GM21515 (cell line): ENCODE results near the gene MAPK1IP1L.
"Not testable (repeated sequence)": the region's sequence is repeated elsewhere in the genome, so short reads cannot be mapped to it uniquely, and the experiment has no call there.

Experiments used
- ATAC-seq: cut with Tn5 transposase; IDR thresholded peaks from one replicate; pipeline ENCODE4 v1.9.1; 2021; ENCODE audit not compliant: unreplicated experiment

The MAPK1IP1L gene

GRCh38 chr14:55051423-55052268, at the start of gene MAPK1IP1L:
MAPK1IP1L (plus strand) TSS chr14:55051647; CDS start chr14:55061684, 10,037 bp downstream.
- ATAC-seq = peak; percentile 84

GRCh38 chr14:55005071-55005470, 46.4 kb upstream of the MAPK1IP1L start:
- ATAC-seq = no peak

- no peak for ATAC-seq
Observed at GRCh38 chr14:55015006-55015405, 36.4 kb upstream of the MAPK1IP1L start.

- no peak for ATAC-seq
Observed at GRCh38 chr14:55019968-55020554, 31.4 kb upstream of the MAPK1IP1L start.

- not testable (repeated sequence) for ATAC-seq
Observed at GRCh38 chr14:55024365-55024764, 27.1 kb upstream of the MAPK1IP1L start.

GRCh38 chr14:55025948-55026347, 25.5 kb upstream of the MAPK1IP1L start:
- ATAC-seq = no peak

- ATAC-seq = no peak
Observed at GRCh38 chr14:55026441-55026792, 25.0 kb upstream of the MAPK1IP1L start.

- ATAC-seq = peak; percentile 90
Observed at GRCh38 chr14:55026793-55027561, 24.5 kb upstream of the MAPK1IP1L start, which contains the start of the genes SOCS4 and WDHD1. SOCS4 (plus strand) TSS chr14:55027236; CDS start chr14:55043042, 15,806 bp downstream. WDHD1 (minus strand) TSS chr14:55027099; CDS start chr14:55026787, 312 bp downstream.

GRCh38 chr14:55028066-55028465, 23.4 kb upstream of the MAPK1IP1L start:
- ATAC-seq = no peak

GRCh38 chr14:55028476-55028875, 23.0 kb upstream of the MAPK1IP1L start:
- ATAC-seq = no peak

GRCh38 chr14:55031190-55031589, 20.3 kb upstream of the MAPK1IP1L start:
- no peak for ATAC-seq

- ATAC-seq = not testable (repeated sequence)
Observed at GRCh38 chr14:55037995-55038394, 13.5 kb upstream of the MAPK1IP1L start.

GRCh38 chr14:55038708-55039107, 12.7 kb upstream of the MAPK1IP1L start:
- no peak for ATAC-seq

- ATAC-seq = no peak
Observed at GRCh38 chr14:55043528-55043927, 7.9 kb upstream of the MAPK1IP1L start.

- no peak for ATAC-seq
Observed at GRCh38 chr14:55045087-55045486, 6.4 kb upstream of the MAPK1IP1L start.

GRCh38 chr14:55047301-55048053, 4.0 kb upstream of the MAPK1IP1L start:
- no peak for ATAC-seq

GRCh38 chr14:55048900-55049436, 2.5 kb upstream of the MAPK1IP1L start:
- ATAC-seq = no peak

GRCh38 chr14:55051165-55051422, 353 bp upstream of the MAPK1IP1L start:
- ATAC-seq = no peak

GRCh38 chr14:55052269-55052930, 953 bp downstream of the MAPK1IP1L start:
- ATAC-seq = no peak

GRCh38 chr14:55053018-55053417, 1.6 kb downstream of the MAPK1IP1L start:
- ATAC-seq = no peak
